Kidney (tissue), 14 donors: ENCODE measurements around the gene VPS35L. TPM values are rescaled to one million over a fixed set of nuclear protein-coding genes. Genes with fewer than 3 reads are reported as not detected.
A peak's percentile ranks its signal among the peaks of the same experiment; 100 is the strongest.

ENCODE experiments used
- DNase-seq, 5 donors: peaks; one replicate each; pipeline ENCODE4 v3.0.0-alpha.2; 2013 to 2020
- FAIRE-seq: peaks from 2 replicates; lab custom pipeline; 2012; peaks lifted over from hg19 to GRCh38; lab: Jason Lieb, UNC
- H3K27ac ChIP-seq, 2 donors: one replicate each; pipeline ENCODE4 v1.7.0; 2013; ENCODE audit warnings: low read depth in 2 of 2, low read length in 2 of 2, inconsistent platforms in 1 of 2
- H3K27me3 ChIP-seq: one replicate; pipeline ENCODE4 v1.7.1; 2013; ENCODE audit warnings: low read length, inconsistent platforms; ENCODE audit not compliant: control insufficient read depth, insufficient read depth
- H3K36me3 ChIP-seq, 3 donors: one replicate each; pipeline versions ENCODE4 v1.7.0 to v1.7.1; 2013; ENCODE audit warnings: low read length in 3 of 3, control low read depth in 1 of 3, inconsistent platforms in 1 of 3; ENCODE audit not compliant: insufficient read depth in 3 of 3, control insufficient read depth in 2 of 3
- H3K4me1 ChIP-seq, 3 donors: one replicate each; pipeline versions ENCODE4 v1.7.0 to v1.7.1; 2013; ENCODE audit warnings: low read length in 3 of 3, inconsistent platforms in 1 of 3, low read depth in 1 of 3; ENCODE audit not compliant: control insufficient read depth in 2 of 3, insufficient read depth in 2 of 3
- H3K4me3 ChIP-seq, 3 donors: one replicate each; pipeline versions ENCODE4 v1.7.0 to v1.8.1; 2013; ENCODE audit warnings: low read length in 3 of 3, control low read depth in 1 of 3, inconsistent platforms in 1 of 3
- H3K9ac ChIP-seq, 3 donors: one replicate each; pipeline versions ENCODE4 v1.7.0 to v1.7.1; 2013; ENCODE audit warnings: low read length in 3 of 3, control low read depth in 1 of 3, inconsistent platforms in 1 of 3
- H3K9me3 ChIP-seq, 3 donors: one replicate each; pipeline versions ENCODE4 v1.7.0 to v1.7.1; 2013; ENCODE audit warnings: low read length in 3 of 3, control low read depth in 1 of 3, inconsistent platforms in 1 of 3; ENCODE audit not compliant: control insufficient read depth in 2 of 3, insufficient read depth in 1 of 3
- CTCF ChIP-seq: IDR thresholded peaks from 3 replicates; pipeline ENCODE4 v1.5.1; 2012; ENCODE audit warnings: mild to moderate bottlenecking, moderate library complexity, borderline replicate concordance; ENCODE audit not compliant: insufficient read depth; ENCODE audit errors: extremely low read depth
- intact Hi-C: fragments of 100-400 bp; cut with DNase I; formaldehyde crosslinking; loops from one replicate; pipeline ENCODE4 v1.11.1; 2022
- polyA plus RNA-seq: library from polyadenylated mRNA; stranded (reverse); fragments of 350-450 nt; fragmentation: Illumina TruSeq; extraction: RNeasy Lipid Tissue Mini Kit (QIAGEN cat#74804); gene quantifications from one replicate; pipeline ENCODE4 v1.2.3, GENCODE V29; 2014; ENCODE audit warnings: low read depth, low replicate concordance; ENCODE audit not compliant: insufficient read depth
- total RNA-seq: library from RNA; stranded (reverse); fragmentation: NEBNext Ultra II Directional; extraction: Animal tissue kit (Norgen Biotek cat#: 25700); gene quantifications from one replicate; pipeline ENCODE4 v1.2.1, GENCODE V29; 2021
- donor health status: control.
- donor health status: control.
- donor health status: control.
- donor health status: control.
- donor health status: control.
- donor health status: DM: yes; HTN: yes; CAD: no.
- donor health status: Normal renal cell carcinoma (clear cell type).

VPS35L gene
- total and polyA plus RNA-seq, 2 donors from 2014 or later = 42.4 to 63.5 TPM

GRCh38 chr16:19735074-19735867 is 179.8 kb downstream of the VPS35L start:
- no peak for TF ChIP-seq CTCF
- H3K9ac ChIP-seq = no peak overlapping the region
- peaks cover 0 to 9% (median 4%) of the 10 kb centered on the region in 3 donors for H3K36me3 ChIP-seq
- intact Hi-C loops = no loop called here
- no peak for DNase-seq
- no peaks in the 10 kb centered on the region for H3K27me3 ChIP-seq
- H3K4me3 ChIP-seq = no peak overlapping the region
- H3K27ac ChIP-seq = peak overlapping the region; percentile 65
- no peak for FAIRE-seq
- H3K4me1 ChIP-seq = peaks cover 0 to 2% (median 0%) of the 10 kb centered on the region in 3 donors
- H3K9me3 ChIP-seq = no peaks in the 10 kb centered on the region

- H3K27me3 ChIP-seq = no peaks in the 10 kb centered on the region
- no peak overlapping the region for H3K4me3 ChIP-seq
- H3K36me3 ChIP-seq = peaks cover 0 to 9% (median 4%) of the 10 kb centered on the region in 3 donors
- no peak for TF ChIP-seq CTCF
- intact Hi-C loops = no loop called here
- FAIRE-seq = no peak
- peaks cover 0 to 2% (median 0%) of the 10 kb centered on the region in 3 donors for H3K4me1 ChIP-seq
- H3K27ac ChIP-seq = no peak overlapping the region
- no peak for DNase-seq
- no peak overlapping the region for H3K9ac ChIP-seq
- H3K9me3 ChIP-seq = no peaks in the 10 kb centered on the region
Observed at GRCh38 chr16:19737306-19738038, 182.0 kb downstream of the VPS35L start.

- Histone ChIP-seq H3K4me1 (peaks cover 0 to 5% (median 4%) of the 10 kb centered on the region in 3 donors), H3K36me3 (peaks cover 0 to 8% (median 2%) of the 10 kb centered on the region in 3 donors), H3K4me3 (no peak overlapping the region), H3K27ac (no peak overlapping the region), H3K27me3 (no peaks in the 10 kb centered on the region), H3K9ac (no peak overlapping the region), H3K9me3 (no peaks in the 10 kb centered on the region)
- no peak for TF ChIP-seq CTCF
- DNase-seq (no peak), FAIRE-seq (no peak)
- intact Hi-C loops = no loop called here
Observed at GRCh38 chr16:19741354-19741753, 185.9 kb downstream of the VPS35L start.
